ENCODE results near the gene OAF. TPM values are rescaled to one million over a fixed set of nuclear protein-coding genes. Genes with fewer than 3 reads are reported as not detected.

Gene OAF
- total RNA-seq, 2 donors from 2014 or later: 26.3 to 45.1 TPM

Other genes with a start within 250 kb of the OAF start
- 1 to 10 TPM in 1 of 2 donors, under 1 TPM in 1; 0.49 to 2.7 TPM for gene TRIM29, start 72.9 kb upstream of the OAF start, total RNA-seq
- not detected for gene POU2F3, start 29.1 kb downstream of the OAF start, total RNA-seq
- gene TLCD5, start 114.3 kb downstream of the OAF start, total RNA-seq: 10 to 100 TPM in 1 of 2 donors, 1 to 10 TPM in 1; 8.0 to 10.7 TPM
- 100 to 1,000 TPM; 113 to 132 TPM for gene ARHGEF12, start 125.4 kb downstream of the OAF start, total RNA-seq